Activated CD8-positive, alpha-beta memory T cell treated with anti-CD3 and anti-CD28 coated beads, Interleukin-2, amount 10 ng/mL, durations not matched to agents 7 days and 5 days (primary cell): ENCODE measurements around the gene SDSL. TPM values are rescaled to one million over a fixed set of nuclear protein-coding genes. Genes with fewer than 3 reads are reported as not detected.
A peak's percentile ranks its signal among the peaks of the same experiment; 100 is the strongest.

ENCODE experiments used
- ATAC-seq: fragments of 150-1000 bp; cut with Tn5 transposase; one replicate; pipeline ENCODE4 v1.10.0; 2021; ENCODE audit warnings: moderate library complexity
- CTCF ChIA-PET: fragments of 350-600 bp; sonication (Branson Sonifier 250); formaldehyde crosslinking; loops from one replicate; lab custom pipeline; 2021; ENCODE audit warnings: antibody characterized with exemption; lab: Charles Lee
- DNase-seq: peaks from one replicate; pipeline ENCODE4 v3.0.0-alpha.2; 2020
- H3K27ac Mint-ChIP-seq: one replicate; pipeline ENCODE4 v1.8.0; 2021; ENCODE audit warnings: mild to moderate bottlenecking, mixed read lengths
- H3K27me3 Mint-ChIP-seq: one replicate; pipeline ENCODE4 v1.8.0; 2021; ENCODE audit warnings: mixed read lengths
- H3K36me3 Mint-ChIP-seq: one replicate; pipeline ENCODE4 v1.8.0; 2021; ENCODE audit warnings: mild to moderate bottlenecking, mixed read lengths
- H3K4me1 Mint-ChIP-seq: one replicate; pipeline ENCODE4 v1.8.0; 2021; ENCODE audit warnings: mixed read lengths
- H3K4me3 Mint-ChIP-seq: one replicate; pipeline ENCODE4 v1.8.0; 2021; ENCODE audit warnings: mild to moderate bottlenecking, moderate library complexity, mixed read lengths
- H3K9me3 Mint-ChIP-seq: one replicate; pipeline ENCODE4 v1.8.0; 2022; ENCODE audit warnings: low read depth, mixed read lengths
- total RNA-seq, 2 experiments: library from RNA; stranded (reverse); gene quantifications; one replicate each; pipeline ENCODE4 v1.2.3, GENCODE V29; 2021

The SDSL gene
- total RNA-seq, 2 experiments from 2014 or later, result 0.32 to 0.45 TPM

- no peak for ATAC-seq
- Mint-ChIP-seq H3K36me3 (no peaks in the 10 kb centered on the region), H3K4me3 (no peak overlapping the region), H3K27ac (no peak overlapping the region), H3K4me1 (peaks cover 11% of the 10 kb centered on the region), H3K27me3 (peaks cover 7% of the 10 kb centered on the region), H3K9me3 (no peaks in the 10 kb centered on the region)
- CTCF ChIA-PET, result interaction anchor here (0.8 kb wide), 1 partner anchor 221 kb away, joined by 3 read pairs; no protein-coding TSS in a partner anchor
- DNase-seq, result no peak
These were observed 3.8 kb upstream of the SDSL start for GRCh38 chr12:113418213-113418879.

GRCh38 chr12:113420996-113421595, 1.1 kb upstream of the SDSL start:
- no peaks in the 10 kb centered on the region for H3K9me3 Mint-ChIP-seq
- H3K36me3 Mint-ChIP-seq, result no peaks in the 10 kb centered on the region
- H3K27me3 Mint-ChIP-seq, result peaks cover 8% of the 10 kb centered on the region
- no peak overlapping the region for H3K27ac Mint-ChIP-seq
- H3K4me3 Mint-ChIP-seq, result no peak overlapping the region
- H3K4me1 Mint-ChIP-seq, result peaks cover 12% of the 10 kb centered on the region
- CTCF ChIA-PET, result no interaction called here
- ATAC-seq, result no peak
- no peak for DNase-seq

- no peak overlapping the region for H3K27ac Mint-ChIP-seq
- H3K4me3 Mint-ChIP-seq, result no peak overlapping the region
- no peaks in the 10 kb centered on the region for H3K9me3 Mint-ChIP-seq
- H3K4me1 Mint-ChIP-seq, result peaks cover 13% of the 10 kb centered on the region
- no peak for DNase-seq
- ATAC-seq, result no peak
- CTCF ChIA-PET, result no interaction called here
- H3K36me3 Mint-ChIP-seq, result no peaks in the 10 kb centered on the region
- H3K27me3 Mint-ChIP-seq, result peaks cover 14% of the 10 kb centered on the region
These were observed 898 bp downstream of the SDSL start for GRCh38 chr12:113422886-113423669.

GRCh38 chr12:113424456-113424855, 2.3 kb downstream of the SDSL start:
- H3K9me3 Mint-ChIP-seq, result no peaks in the 10 kb centered on the region
- H3K4me1 Mint-ChIP-seq, result peaks cover 13% of the 10 kb centered on the region
- DNase-seq (no peak), ATAC-seq (no peak)
- CTCF ChIA-PET, result interaction anchor here (1.2 to 2.3 kb wide), 15 partner anchors 14 to 250 kb away, joined by 3 to 13 read pairs (median 6); no protein-coding TSS in a partner anchor
- H3K4me3 Mint-ChIP-seq, result no peak overlapping the region
- peaks cover 14% of the 10 kb centered on the region for H3K27me3 Mint-ChIP-seq
- H3K27ac Mint-ChIP-seq, result no peak overlapping the region
- no peaks in the 10 kb centered on the region for H3K36me3 Mint-ChIP-seq

DNA sequence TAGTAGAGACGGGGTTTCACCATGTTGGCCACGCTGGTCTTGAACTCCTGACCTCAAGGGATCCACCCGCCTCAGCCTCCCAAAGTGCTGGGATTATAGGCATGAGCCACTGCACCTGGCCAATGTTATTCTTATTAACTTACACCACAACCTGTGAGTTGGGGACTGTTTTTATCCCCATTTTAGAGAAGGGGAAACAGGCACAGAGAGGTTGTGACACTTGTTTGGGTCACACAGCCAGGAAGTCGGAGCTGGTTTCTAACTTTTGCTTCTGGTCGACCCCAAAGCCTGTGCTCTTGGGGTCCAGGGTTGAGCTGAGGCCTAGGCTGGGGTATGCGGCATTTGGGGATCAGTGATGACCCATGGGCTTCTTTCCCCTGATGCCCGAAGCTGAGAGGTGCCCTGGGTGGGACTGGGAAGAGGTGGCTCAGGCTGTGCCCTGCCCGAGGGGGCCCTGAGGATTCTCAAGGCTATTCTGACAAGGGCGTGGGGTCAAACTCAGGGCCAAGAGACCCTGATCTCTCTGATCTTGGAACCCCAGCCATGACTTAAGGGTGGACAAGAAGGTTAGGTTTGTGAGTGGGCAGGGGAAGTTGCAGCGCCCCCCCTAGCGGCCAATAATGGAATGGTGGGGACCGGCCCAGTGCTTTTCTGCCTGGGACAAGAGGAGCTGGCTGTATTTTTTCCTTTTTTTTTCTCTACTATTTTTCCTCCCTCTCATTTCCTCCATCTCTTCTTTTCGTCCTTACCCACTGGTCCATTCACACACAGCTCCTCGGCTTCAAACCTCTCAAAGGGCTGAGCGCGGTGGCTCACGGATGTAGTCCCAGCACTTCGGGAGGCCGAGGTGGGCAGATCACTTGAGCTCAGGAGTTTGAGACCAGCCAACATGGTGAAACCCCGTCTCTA, 3.0 kb downstream of the SDSL start:
- ATAC-seq, result peak; percentile 67
- no peaks in the 10 kb centered on the region for H3K36me3 Mint-ChIP-seq
- peaks cover 17% of the 10 kb centered on the region for H3K27me3 Mint-ChIP-seq
- H3K27ac Mint-ChIP-seq, result no peak overlapping the region
- peaks cover 13% of the 10 kb centered on the region for H3K4me1 Mint-ChIP-seq
- no peak overlapping the region for H3K4me3 Mint-ChIP-seq
- H3K9me3 Mint-ChIP-seq, result peaks cover 3% of the 10 kb centered on the region
- CTCF ChIA-PET, result interaction anchor here (0.6 to 2.3 kb wide), 30 partner anchors 9 to 1480 kb away, joined by 3 to 13 read pairs (median 4); partner anchors contain the start of genes DDX54 and RITA1
- DNase-seq, result peak; percentile 62

- CTCF ChIA-PET, result interaction anchor here (0.6 to 2.3 kb wide), 28 partner anchors 8 to 350 kb away, joined by 3 to 13 read pairs (median 4); partner anchors contain the start of genes DDX54 and RITA1
- ATAC-seq, result no peak
- Mint-ChIP-seq H3K9me3 (peaks cover 4% of the 10 kb centered on the region), H3K27me3 (peaks cover 19% of the 10 kb centered on the region), H3K4me3 (no peak overlapping the region), H3K4me1 (peaks cover 13% of the 10 kb centered on the region), H3K27ac (no peak overlapping the region), H3K36me3 (no peaks in the 10 kb centered on the region)
- DNase-seq, result no peak
These were observed 3.8 kb downstream of the SDSL start for GRCh38 chr12:113425960-113426453.

DNA sequence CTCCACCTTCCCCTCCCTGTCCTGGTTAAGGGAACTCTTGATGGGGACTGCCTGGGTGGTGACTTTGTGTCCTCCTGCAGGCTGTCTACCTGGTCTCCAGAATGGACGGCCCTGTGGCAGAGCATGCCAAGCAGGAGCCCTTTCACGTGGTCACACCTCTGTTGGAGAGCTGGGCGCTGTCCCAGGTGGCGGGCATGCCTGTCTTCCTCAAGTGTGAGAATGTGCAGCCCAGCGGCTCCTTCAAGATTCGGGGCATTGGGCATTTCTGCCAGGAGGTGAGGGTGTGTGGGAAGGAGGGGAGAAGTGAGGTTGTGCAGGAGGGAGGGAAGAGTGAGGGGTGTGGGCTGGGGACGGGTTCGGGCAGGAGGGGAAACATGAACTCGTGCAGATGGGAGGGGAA, 5.7 kb downstream of the SDSL start:
- Mint-ChIP-seq H3K36me3 (no peaks in the 10 kb centered on the region), H3K9me3 (peaks cover 4% of the 10 kb centered on the region), H3K27me3 (peaks cover 22% of the 10 kb centered on the region), H3K27ac (no peak overlapping the region), H3K4me1 (peaks cover 2% of the 10 kb centered on the region), H3K4me3 (no peak overlapping the region)
- DNase-seq (no peak), ATAC-seq (no peak)
- CTCF ChIA-PET, result no interaction called here

DNA sequence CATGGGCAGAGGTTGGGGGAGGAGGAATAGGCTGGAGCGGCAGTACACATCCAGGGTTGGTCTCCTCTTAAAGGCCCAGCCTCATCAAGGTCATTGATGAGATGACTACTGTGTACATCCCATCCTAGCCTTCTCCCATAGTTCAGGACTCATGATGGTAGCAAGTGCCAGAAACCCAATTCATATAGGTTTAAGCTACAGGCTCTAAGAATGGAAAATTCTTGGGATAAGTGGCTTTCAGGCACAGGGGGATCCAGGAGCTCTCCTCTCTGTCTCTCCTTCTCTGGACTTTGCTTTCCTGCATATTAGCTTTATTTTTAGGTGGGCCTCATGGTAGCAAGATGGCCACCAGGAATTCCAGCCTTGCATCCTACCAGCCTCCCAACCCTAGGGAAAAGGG, 6.3 kb downstream of the SDSL start:
- Mint-ChIP-seq H3K27ac (no peak overlapping the region), H3K36me3 (no peaks in the 10 kb centered on the region), H3K4me1 (peaks cover 2% of the 10 kb centered on the region), H3K27me3 (peaks cover 22% of the 10 kb centered on the region), H3K4me3 (no peak overlapping the region), H3K9me3 (peaks cover 4% of the 10 kb centered on the region)
- no peak for ATAC-seq
- CTCF ChIA-PET, result interaction anchor here (1.3 kb wide), 1 partner anchor 11 kb away, joined by 3 read pairs; no protein-coding TSS in a partner anchor
- DNase-seq, result no peak

DNA sequence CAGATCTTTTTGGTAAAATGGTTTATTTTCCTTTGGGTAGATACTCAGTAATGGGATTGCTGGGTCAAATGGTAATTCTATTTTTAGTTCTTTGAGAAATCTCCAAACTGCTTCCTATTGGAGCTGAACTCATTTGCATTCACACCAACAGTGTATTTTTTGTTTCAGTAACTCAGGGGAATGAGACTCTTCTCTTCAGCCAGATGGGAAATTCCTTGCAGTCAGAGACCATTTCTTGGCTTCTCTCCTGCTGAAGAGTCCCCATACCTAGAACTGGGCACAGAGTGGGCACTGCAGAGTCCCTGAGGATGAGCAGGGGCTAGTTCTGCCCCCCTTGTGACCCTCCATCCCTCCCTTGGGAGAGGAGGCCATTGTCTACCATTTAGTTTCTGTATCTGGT, 10.8 kb downstream of the SDSL start:
- Mint-ChIP-seq H3K4me1 (no peaks in the 10 kb centered on the region), H3K27me3 (peaks cover 7% of the 10 kb centered on the region), H3K36me3 (no peaks in the 10 kb centered on the region), H3K9me3 (peaks cover 4% of the 10 kb centered on the region), H3K4me3 (no peak overlapping the region), H3K27ac (no peak overlapping the region)
- no peak for DNase-seq
- no peak for ATAC-seq
- CTCF ChIA-PET, result no interaction called here

GRCh38 chr12:113435367-113435766, 13.2 kb downstream of the SDSL start:
- H3K27me3 Mint-ChIP-seq, result peaks cover 6% of the 10 kb centered on the region
- no peak overlapping the region for H3K4me3 Mint-ChIP-seq
- DNase-seq (no peak), ATAC-seq (no peak)
- H3K27ac Mint-ChIP-seq, result no peak overlapping the region
- no peaks in the 10 kb centered on the region for H3K9me3 Mint-ChIP-seq
- no peaks in the 10 kb centered on the region for H3K4me1 Mint-ChIP-seq
- H3K36me3 Mint-ChIP-seq, result no peaks in the 10 kb centered on the region
- CTCF ChIA-PET, result no interaction called here

- Mint-ChIP-seq H3K27ac (no peak overlapping the region), H3K36me3 (no peaks in the 10 kb centered on the region), H3K27me3 (peaks cover 9% of the 10 kb centered on the region), H3K4me1 (no peaks in the 10 kb centered on the region), H3K9me3 (no peaks in the 10 kb centered on the region), H3K4me3 (no peak overlapping the region)
- CTCF ChIA-PET, result no interaction called here
- no peak for ATAC-seq
- no peak for DNase-seq
These were observed 14.4 kb downstream of the SDSL start for GRCh38 chr12:113436586-113436985.

- H3K9me3 Mint-ChIP-seq, result no peaks in the 10 kb centered on the region
- ATAC-seq (no peak), DNase-seq (no peak)
- no peaks in the 10 kb centered on the region for H3K4me1 Mint-ChIP-seq
- CTCF ChIA-PET, result no interaction called here
- no peak overlapping the region for H3K4me3 Mint-ChIP-seq
- H3K27me3 Mint-ChIP-seq, result peaks cover 9% of the 10 kb centered on the region
- no peaks in the 10 kb centered on the region for H3K36me3 Mint-ChIP-seq
- H3K27ac Mint-ChIP-seq, result no peak overlapping the region
These were observed 15.0 kb downstream of the SDSL start for GRCh38 chr12:113436993-113437728.
